ENCODE data around the gene ATXN1. TPM values are rescaled to one million over a fixed set of nuclear protein-coding genes. Genes with fewer than 3 reads are reported as not detected.

ATXN1 gene
- total RNA-seq, 3 donors from 2014 or later = 30.4 to 87.3 (median 50.1) TPM

- intact Hi-C loops (cut with DNase I, micrococcal nuclease) = no loop called here
- no peak for TF ChIP-seq CTCF (IDR thresholded peaks at IDR 0.05)
- Histone ChIP-seq H3K4me1 (ENCODE audit: low read depth) (no peaks in the 10 kb centered on the region), H3K36me3 (ENCODE audit: low read depth) (no peaks in the 10 kb centered on the region), H3K9me3 (no peaks in the 10 kb centered on the region), H3K4me3 (no peak overlapping the region)
- ATAC-seq = no peak
- DNase-seq = no peak
Observed at GRCh38 chr6:16626650-16627049, 134.6 kb downstream of the ATXN1 start.

- no peaks in the 10 kb centered on the region for H3K36me3 ChIP-seq (ENCODE audit: low read depth)
- intact Hi-C loops (cut with DNase I, micrococcal nuclease) = no loop called here
- ATAC-seq (no peak), DNase-seq (no peak)
- no peaks in the 10 kb centered on the region for H3K9me3 ChIP-seq
- no peaks in the 10 kb centered on the region for H3K4me1 ChIP-seq (ENCODE audit: low read depth)
- TF ChIP-seq CTCF (IDR thresholded peaks at IDR 0.05) = no peak
- H3K4me3 ChIP-seq = no peak overlapping the region
Observed at GRCh38 chr6:16625291-16626265, 135.7 kb downstream of the ATXN1 start.

GRCh38 chr6:16624636-16625290, 136.5 kb downstream of the ATXN1 start:
- no peak overlapping the region for H3K4me3 ChIP-seq
- no peaks in the 10 kb centered on the region for H3K4me1 ChIP-seq (ENCODE audit: low read depth)
- ATAC-seq = no peak
- intact Hi-C loops (cut with DNase I, micrococcal nuclease) = no loop called here
- DNase-seq = no peak
- H3K9me3 ChIP-seq = no peaks in the 10 kb centered on the region
- no peak for TF ChIP-seq CTCF (IDR thresholded peaks at IDR 0.05)
- no peaks in the 10 kb centered on the region for H3K36me3 ChIP-seq (ENCODE audit: low read depth)

GRCh38 chr6:16623731-16624130, 137.5 kb downstream of the ATXN1 start:
- no peak for ATAC-seq
- no peak overlapping the region for H3K4me3 ChIP-seq

More at GRCh38 chr6:16623731-16624130, 137.5 kb downstream of the ATXN1 start:
- no peaks in the 10 kb centered on the region for H3K36me3 ChIP-seq (ENCODE audit: low read depth)
- no peaks in the 10 kb centered on the region for H3K9me3 ChIP-seq
- no peaks in the 10 kb centered on the region for H3K4me1 ChIP-seq (ENCODE audit: low read depth)
- no peak for DNase-seq
- TF ChIP-seq CTCF (IDR thresholded peaks at IDR 0.05) = no peak
- intact Hi-C loops (cut with DNase I, micrococcal nuclease) = no loop called here

Data from mucosa of descending colon (tissue), 3 donors.